ENCODE measurements around the gene UBE3D. TPM values are rescaled to one million over a fixed set of nuclear protein-coding genes. Genes with fewer than 3 reads are reported as not detected.

UBE3D gene
- total RNA-seq, 2 donors from 2014 or later, result 16.2 to 18.0 TPM

- H3K4me3 ChIP-seq (ENCODE audit: low read length), result no peak overlapping the region
- no peak overlapping the region for H3K9ac ChIP-seq (ENCODE audit: extremely low read depth, low read length, poor library complexity, severe bottlenecking)
- no peaks in the 10 kb centered on the region for H3K27me3 ChIP-seq (ENCODE audit: control insufficient read depth, insufficient read depth, low read length, poor library complexity, severe bottlenecking)
- Mint-ChIP-seq H3K27me3 (ENCODE audit: insufficient read depth) (no peaks in the 10 kb centered on the region), H3K36me3 (ENCODE audit: low read depth) (no peaks in the 10 kb centered on the region), H3K9me3 (no peaks in the 10 kb centered on the region), H3K27ac (no peak overlapping the region), H3K4me3 (no peak overlapping the region), H3K4me1 (no peaks in the 10 kb centered on the region)
- H3K9me3 ChIP-seq (ENCODE audit: control insufficient read depth, low read length), result no peaks in the 10 kb centered on the region
- H3K4me1 ChIP-seq (ENCODE audit: control insufficient read depth, insufficient read depth, low read length), result no peaks in the 10 kb centered on the region
- no peak for DNase-seq
- TF ChIP-seq CTCF (conservative IDR thresholded peaks at IDR 0.05), result no peak
- no peaks in the 10 kb centered on the region for H3K36me3 ChIP-seq (ENCODE audit: control insufficient read depth, insufficient read depth, low read length)
- WGBS, 2 experiments (ENCODE audit: insufficient coverage in 1 of 2, insufficient read length in 1 of 2), result 93 to 99% methylated on average over 2 to 4 of the region's 4 CpGs
- no peak overlapping the region for H3K27ac ChIP-seq (ENCODE audit: low read depth, low read length)
Observed at GRCh38 chr6:82904257-82904656, 161.4 kb downstream of the UBE3D start.

- Histone ChIP-seq H3K27ac (ENCODE audit: low read depth, low read length) (no peak overlapping the region), H3K4me1 (ENCODE audit: control insufficient read depth, insufficient read depth, low read length) (no peaks in the 10 kb centered on the region), H3K9me3 (ENCODE audit: control insufficient read depth, low read length) (no peaks in the 10 kb centered on the region), H3K36me3 (ENCODE audit: control insufficient read depth, insufficient read depth, low read length) (no peaks in the 10 kb centered on the region), H3K9ac (ENCODE audit: extremely low read depth, low read length, poor library complexity, severe bottlenecking) (no peak overlapping the region), H3K4me3 (ENCODE audit: low read length) (no peak overlapping the region), H3K27me3 (ENCODE audit: control insufficient read depth, insufficient read depth, low read length, poor library complexity, severe bottlenecking) (no peaks in the 10 kb centered on the region)
- TF ChIP-seq CTCF (conservative IDR thresholded peaks at IDR 0.05), result no peak
- Mint-ChIP-seq H3K9me3 (peaks cover 4% of the 10 kb centered on the region), H3K27me3 (ENCODE audit: insufficient read depth) (no peaks in the 10 kb centered on the region), H3K27ac (no peak overlapping the region), H3K4me1 (no peaks in the 10 kb centered on the region), H3K36me3 (ENCODE audit: low read depth) (peaks cover 8% of the 10 kb centered on the region), H3K4me3 (no peak overlapping the region)
- DNase-seq, result no peak
- 99 to 100% methylated on average over 1 to 2 of the region's 2 CpGs for WGBS, 2 experiments (ENCODE audit: insufficient coverage in 1 of 2, insufficient read length in 1 of 2)
Observed at GRCh38 chr6:82902290-82902689, 163.4 kb downstream of the UBE3D start.

GRCh38 chr6:82894653-82895259, 170.9 kb downstream of the UBE3D start:
- Histone ChIP-seq H3K27ac (ENCODE audit: low read depth, low read length) (no peak overlapping the region), H3K27me3 (ENCODE audit: control insufficient read depth, insufficient read depth, low read length, poor library complexity, severe bottlenecking) (no peaks in the 10 kb centered on the region), H3K9ac (ENCODE audit: extremely low read depth, low read length, poor library complexity, severe bottlenecking) (no peak overlapping the region), H3K36me3 (ENCODE audit: control insufficient read depth, insufficient read depth, low read length) (no peaks in the 10 kb centered on the region), H3K9me3 (ENCODE audit: control insufficient read depth, low read length) (no peaks in the 10 kb centered on the region), H3K4me3 (ENCODE audit: low read length) (no peak overlapping the region), H3K4me1 (ENCODE audit: control insufficient read depth, insufficient read depth, low read length) (peaks cover 3% of the 10 kb centered on the region)
- Mint-ChIP-seq H3K27ac (no peak overlapping the region), H3K27me3 (ENCODE audit: insufficient read depth) (no peaks in the 10 kb centered on the region), H3K36me3 (ENCODE audit: low read depth) (peaks cover 27% of the 10 kb centered on the region), H3K4me1 (peaks cover 11% of the 10 kb centered on the region), H3K4me3 (no peak overlapping the region), H3K9me3 (peaks cover 4% of the 10 kb centered on the region)
- no peak for DNase-seq
- WGBS, 2 experiments (ENCODE audit: insufficient coverage in 1 of 2, insufficient read length in 1 of 2), result 94 to 100% methylated on average over 2 to 6 of the region's 6 CpGs
- no peak for TF ChIP-seq CTCF (conservative IDR thresholded peaks at IDR 0.05)
